Type B pancreatic cell (in vitro differentiated cells): ENCODE results near the gene EGFL7. TPM values are rescaled to one million over a fixed set of nuclear protein-coding genes. Genes with fewer than 3 reads are reported as not detected.

Experiments
- DNase-seq: peaks from one replicate; pipeline ENCODE4 v3.0.0; 2021; ENCODE audit warnings: mixed read lengths; ENCODE audit not compliant: unreplicated experiment; ENCODE audit errors: extremely low spot score
- H3K27ac Mint-ChIP-seq: 2 replicates; pipeline ENCODE4 v1.8.0; 2021; ENCODE audit warnings: mild to moderate bottlenecking, mixed read lengths
- H3K27me3 Mint-ChIP-seq: 2 replicates; pipeline ENCODE4 v1.8.0; 2021; ENCODE audit warnings: mixed read lengths
- H3K36me3 Mint-ChIP-seq: 2 replicates; pipeline ENCODE4 v1.8.0; 2021; ENCODE audit warnings: mixed read lengths
- H3K4me1 Mint-ChIP-seq: one replicate; pipeline ENCODE4 v1.8.0; 2021; ENCODE audit warnings: mixed read lengths; ENCODE audit not compliant: unreplicated experiment
- H3K4me3 Mint-ChIP-seq: 2 replicates; pipeline ENCODE4 v1.8.0; 2021; ENCODE audit warnings: mild to moderate bottlenecking, mixed read lengths
- H3K9me3 Mint-ChIP-seq: 2 replicates; pipeline ENCODE4 v1.8.0; 2021; ENCODE audit warnings: mixed read lengths
- total RNA-seq: library from RNA; stranded (reverse); gene quantifications from 2 replicates; pipeline ENCODE4 v1.2.1, GENCODE V29; 2021; ENCODE audit warnings: low replicate concordance
- TF ChIP-seq, protein P1 (sequence below): fragments of 200-600 bp; sonication (generic); conservative IDR thresholded peaks from 2 replicates; pipeline ENCODE4 v1.5.0; 2021; ENCODE audit warnings: antibody characterized with exemption, mild to moderate bottlenecking

EGFL7 gene
- total RNA-seq, 1 donor from 2014 or later: 20.7 TPM

DNA sequence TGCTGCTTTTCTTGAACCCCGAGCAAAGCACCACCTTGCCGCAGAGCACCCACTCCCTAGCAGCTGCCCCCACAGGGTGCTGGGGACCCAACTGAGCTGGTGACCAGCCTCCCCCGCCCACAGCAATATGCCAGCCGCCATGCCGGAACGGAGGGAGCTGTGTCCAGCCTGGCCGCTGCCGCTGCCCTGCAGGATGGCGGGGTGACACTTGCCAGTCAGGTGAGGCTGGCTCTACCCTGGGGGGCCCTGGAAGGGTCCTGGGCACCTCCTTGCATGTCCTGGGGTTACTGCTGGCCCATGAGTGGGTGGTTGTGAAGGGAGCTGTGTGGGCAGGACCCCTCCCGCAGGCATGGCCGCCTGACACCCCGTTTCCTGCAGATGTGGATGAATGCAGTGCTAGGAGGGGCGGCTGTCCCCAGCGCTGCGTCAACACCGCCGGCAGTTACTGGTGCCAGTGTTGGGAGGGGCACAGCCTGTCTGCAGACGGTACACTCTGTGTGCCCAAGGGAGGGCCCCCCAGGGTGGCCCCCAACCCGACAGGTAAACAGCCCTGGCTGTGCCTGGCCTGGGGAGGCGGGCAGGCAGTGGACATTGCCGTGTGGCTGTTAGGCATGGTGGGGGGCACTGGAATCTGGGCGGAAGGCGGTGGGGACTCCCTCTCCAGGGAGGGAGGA lies 7.2 kb downstream of the EGFL7 start:
- Mint-ChIP-seq H3K27ac (no peak overlapping the region), H3K4me1 (no peaks in the 10 kb centered on the region), H3K9me3 (no peaks in the 10 kb centered on the region), H3K36me3 (no peaks in the 10 kb centered on the region), H3K4me3 (no peak overlapping the region), H3K27me3 (no peaks in the 10 kb centered on the region)
- TF ChIP-seq, protein P1, sequence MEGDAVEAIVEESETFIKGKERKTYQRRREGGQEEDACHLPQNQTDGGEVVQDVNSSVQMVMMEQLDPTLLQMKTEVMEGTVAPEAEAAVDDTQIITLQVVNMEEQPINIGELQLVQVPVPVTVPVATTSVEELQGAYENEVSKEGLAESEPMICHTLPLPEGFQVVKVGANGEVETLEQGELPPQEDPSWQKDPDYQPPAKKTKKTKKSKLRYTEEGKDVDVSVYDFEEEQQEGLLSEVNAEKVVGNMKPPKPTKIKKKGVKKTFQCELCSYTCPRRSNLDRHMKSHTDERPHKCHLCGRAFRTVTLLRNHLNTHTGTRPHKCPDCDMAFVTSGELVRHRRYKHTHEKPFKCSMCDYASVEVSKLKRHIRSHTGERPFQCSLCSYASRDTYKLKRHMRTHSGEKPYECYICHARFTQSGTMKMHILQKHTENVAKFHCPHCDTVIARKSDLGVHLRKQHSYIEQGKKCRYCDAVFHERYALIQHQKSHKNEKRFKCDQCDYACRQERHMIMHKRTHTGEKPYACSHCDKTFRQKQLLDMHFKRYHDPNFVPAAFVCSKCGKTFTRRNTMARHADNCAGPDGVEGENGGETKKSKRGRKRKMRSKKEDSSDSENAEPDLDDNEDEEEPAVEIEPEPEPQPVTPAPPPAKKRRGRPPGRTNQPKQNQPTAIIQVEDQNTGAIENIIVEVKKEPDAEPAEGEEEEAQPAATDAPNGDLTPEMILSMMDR: no peak
- no peak for DNase-seq

DNA sequence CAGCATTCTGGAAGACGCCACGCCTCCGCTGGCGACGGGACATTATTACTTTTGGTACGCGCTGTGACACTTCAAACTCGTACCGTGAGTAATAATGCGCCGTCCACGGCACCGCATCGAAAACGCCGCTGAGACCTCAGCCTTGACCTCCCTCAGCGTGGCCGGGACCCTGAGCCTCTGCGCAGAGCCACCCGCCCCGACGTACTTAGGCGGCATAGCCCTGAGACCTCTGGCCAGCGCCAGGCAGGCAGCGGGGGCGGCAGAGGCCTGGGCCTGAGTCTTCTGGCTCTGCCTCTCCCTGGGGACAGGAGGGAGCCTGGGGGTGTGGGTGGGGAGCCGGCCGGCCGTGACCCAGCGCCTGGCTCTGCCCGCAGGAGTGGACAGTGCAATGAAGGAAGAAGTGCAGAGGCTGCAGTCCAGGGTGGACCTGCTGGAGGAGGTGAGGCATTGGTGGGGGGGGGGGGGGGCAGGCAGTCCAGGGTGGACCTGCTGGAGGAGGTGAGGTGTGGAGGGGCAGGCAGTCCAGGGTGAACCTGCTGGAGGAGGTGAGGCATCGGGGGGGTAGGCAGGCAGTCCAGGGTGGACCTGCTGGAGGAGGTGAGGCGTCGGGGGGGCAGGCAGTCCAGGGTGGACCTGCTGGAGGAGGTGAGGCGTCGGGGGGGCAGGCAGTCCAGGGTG lies 8.0 kb downstream of the EGFL7 start:
- no peaks in the 10 kb centered on the region for H3K9me3 Mint-ChIP-seq
- no peak overlapping the region for H3K27ac Mint-ChIP-seq
- DNase-seq: no peak
- TF ChIP-seq, protein P1: no peak
- H3K27me3 Mint-ChIP-seq: no peaks in the 10 kb centered on the region
- no peaks in the 10 kb centered on the region for H3K4me1 Mint-ChIP-seq
- H3K36me3 Mint-ChIP-seq: no peaks in the 10 kb centered on the region
- no peak overlapping the region for H3K4me3 Mint-ChIP-seq

DNA sequence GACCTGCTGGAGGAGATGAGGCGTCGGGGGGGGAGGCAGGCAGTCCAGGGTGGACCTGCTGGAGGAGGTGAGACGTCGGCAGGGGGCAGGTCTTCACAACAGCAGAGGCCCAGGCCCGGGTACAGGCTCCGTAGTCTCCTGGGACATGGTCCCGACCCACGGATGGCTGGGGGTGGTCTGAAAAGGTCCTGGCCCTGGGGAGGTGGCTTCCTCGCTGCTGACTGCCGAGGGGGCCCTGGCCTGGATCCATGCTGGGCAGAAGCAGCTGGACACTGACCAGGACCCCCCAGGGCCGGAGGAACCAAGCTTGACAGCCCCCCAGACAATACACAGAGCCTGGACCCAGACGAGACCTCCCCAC lies 8.5 kb downstream of the EGFL7 start:
- Mint-ChIP-seq H3K4me1 (no peaks in the 10 kb centered on the region), H3K9me3 (no peaks in the 10 kb centered on the region), H3K27ac (no peak overlapping the region), H3K27me3 (no peaks in the 10 kb centered on the region), H3K4me3 (no peak overlapping the region), H3K36me3 (no peaks in the 10 kb centered on the region)
- DNase-seq: no peak
- TF ChIP-seq, protein P1: no peak

DNA sequence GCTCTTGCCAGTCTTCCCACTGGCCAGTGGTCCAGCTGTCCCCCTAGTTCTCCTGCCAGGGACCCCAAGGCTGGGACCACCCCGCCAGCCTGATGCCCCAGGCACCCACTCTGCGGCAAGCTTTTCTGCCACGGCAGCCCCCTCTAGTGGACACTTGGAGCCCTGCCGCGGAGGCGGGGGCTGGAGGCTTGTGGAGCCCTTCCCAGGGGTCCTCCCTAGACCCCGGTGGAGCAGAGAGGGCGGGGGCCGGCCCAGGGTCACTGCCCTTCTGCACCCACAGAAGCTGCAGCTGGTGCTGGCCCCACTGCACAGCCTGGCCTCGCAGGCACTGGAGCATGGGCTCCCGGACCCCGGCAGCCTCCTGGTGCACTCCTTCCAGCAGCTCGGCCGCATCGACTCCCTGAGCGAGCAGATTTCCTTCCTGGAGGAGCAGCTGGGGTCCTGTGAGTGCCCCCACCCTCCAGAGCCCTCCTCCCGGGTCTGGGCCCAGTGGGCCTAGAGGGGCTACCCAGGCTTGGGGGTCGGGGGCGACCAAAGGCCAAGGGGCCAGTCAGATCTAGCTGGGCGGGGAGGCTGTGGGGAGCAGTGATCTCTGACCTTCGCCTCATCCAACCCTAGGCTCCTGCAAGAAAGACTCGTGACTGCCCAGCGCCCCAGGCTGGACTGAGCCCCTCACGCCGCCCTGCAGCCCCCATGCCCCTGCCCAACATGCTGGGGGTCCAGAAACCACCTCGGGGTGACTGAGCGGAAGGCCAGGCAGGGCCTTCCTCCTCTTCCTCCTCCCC lies 9.1 kb downstream of the EGFL7 start:
- no peaks in the 10 kb centered on the region for H3K9me3 Mint-ChIP-seq
- no peak overlapping the region for H3K4me3 Mint-ChIP-seq
- TF ChIP-seq, protein P1: peak; percentile 90
- DNase-seq: no peak
- H3K27me3 Mint-ChIP-seq: no peaks in the 10 kb centered on the region
- no peak overlapping the region for H3K27ac Mint-ChIP-seq
- H3K4me1 Mint-ChIP-seq: no peaks in the 10 kb centered on the region
- no peaks in the 10 kb centered on the region for H3K36me3 Mint-ChIP-seq

DNA sequence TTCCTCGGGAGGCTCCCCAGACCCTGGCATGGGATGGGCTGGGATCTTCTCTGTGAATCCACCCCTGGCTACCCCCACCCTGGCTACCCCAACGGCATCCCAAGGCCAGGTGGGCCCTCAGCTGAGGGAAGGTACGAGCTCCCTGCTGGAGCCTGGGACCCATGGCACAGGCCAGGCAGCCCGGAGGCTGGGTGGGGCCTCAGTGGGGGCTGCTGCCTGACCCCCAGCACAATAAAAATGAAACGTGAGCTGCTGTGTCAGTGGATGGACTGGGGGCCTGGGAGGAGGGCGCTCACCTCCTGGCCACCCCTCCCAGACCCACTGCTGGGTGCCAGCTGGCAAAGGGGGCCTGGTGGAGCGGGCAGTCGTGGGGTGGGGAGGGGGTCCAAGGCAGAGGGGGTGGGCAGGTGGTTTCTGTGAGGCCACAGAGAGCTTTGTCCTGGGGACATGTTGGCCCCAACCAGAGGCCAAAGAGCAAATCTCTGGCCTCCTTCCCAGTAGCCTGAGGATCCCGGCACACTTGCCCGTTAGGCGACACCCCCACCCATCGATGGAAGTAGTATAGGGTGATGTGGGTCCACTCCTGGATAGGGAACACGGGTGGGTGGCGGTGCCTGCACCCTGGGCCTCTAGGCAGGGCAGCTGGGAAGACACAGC lies 9.8 kb downstream of the EGFL7 start:
- no peaks in the 10 kb centered on the region for H3K9me3 Mint-ChIP-seq
- no peak for DNase-seq
- TF ChIP-seq, protein P1: no peak
- H3K4me1 Mint-ChIP-seq: no peaks in the 10 kb centered on the region
- H3K4me3 Mint-ChIP-seq: no peak overlapping the region
- H3K27ac Mint-ChIP-seq: no peak overlapping the region
- H3K36me3 Mint-ChIP-seq: no peaks in the 10 kb centered on the region
- H3K27me3 Mint-ChIP-seq: no peaks in the 10 kb centered on the region
